ENCODE measurements around the gene NAGK. TPM values are rescaled to one million over a fixed set of nuclear protein-coding genes. Genes with fewer than 3 reads are reported as not detected.
"Not testable (repeated sequence)": the region's sequence is repeated elsewhere in the genome, so short reads cannot be mapped to it uniquely, and the experiment has no call there.

NAGK gene
- total RNA-seq, result 100 to 1,000 TPM in 1 of 3 donors, 10 to 100 TPM in 2; 71.5 to 115 (median 75.1) TPM

DNA sequence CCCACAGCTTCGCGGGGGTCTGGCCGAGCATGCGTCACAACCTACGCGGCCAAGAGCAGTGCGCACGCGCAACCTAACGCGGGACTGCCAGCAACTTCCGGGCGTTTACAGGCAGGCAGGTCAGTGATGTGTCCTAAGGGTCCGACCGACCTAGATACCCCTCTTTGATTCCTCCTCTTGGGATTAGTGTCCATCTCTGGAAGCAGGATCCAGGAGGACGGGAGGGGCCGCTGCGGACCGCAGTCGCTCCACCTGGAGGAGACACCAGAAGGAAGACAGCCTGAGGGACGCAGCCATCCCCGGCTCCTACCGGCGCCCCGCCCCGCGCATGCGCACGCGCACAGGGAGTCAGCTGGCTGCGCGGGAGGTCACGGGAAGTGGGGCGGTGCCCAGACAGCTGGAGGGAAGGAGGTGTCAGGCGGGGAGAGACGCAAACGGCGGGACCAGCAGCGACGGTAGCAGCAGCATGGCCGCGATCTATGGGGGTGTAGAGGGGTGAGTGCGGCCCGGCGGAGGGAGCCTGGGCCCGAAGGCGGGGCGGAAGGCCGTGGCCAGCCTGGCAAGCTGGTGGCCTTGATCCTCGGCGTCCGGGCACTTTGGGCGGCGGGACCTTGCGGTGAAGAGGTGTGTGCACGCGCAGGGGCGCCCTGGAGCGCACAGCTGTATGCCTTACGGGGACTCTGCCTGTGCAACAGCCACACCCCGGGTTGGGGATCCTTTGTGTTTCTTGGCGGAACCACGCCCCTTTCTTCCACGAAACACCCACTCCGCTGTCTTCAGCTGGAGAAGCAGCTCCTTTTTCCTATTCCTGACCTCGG, at the start of gene NAGK:
NAGK (plus strand) TSS at position 431 of the 818 bp plus-strand sequence; CDS start at position 467, 36 bp downstream.
- DNase-seq (ENCODE audit: low spot score in 2 of 2), result peak; percentile 95
- peak within 1 kb of the TSS; percentile 99 for H3K27ac ChIP-seq
- no peaks in the 10 kb centered on the region for H3K27me3 ChIP-seq
- H3K4me1 ChIP-seq, result peaks cover 11 to 30% of the 10 kb centered on the region in 2 donors
- TF ChIP-seq POLR2A (IDR thresholded peaks at IDR 0.05), result peak; percentile 100
- peak in 2 of 3 donors; percentile 14 to 15 for TF ChIP-seq CTCF (IDR thresholded peaks at IDR 0.05)
- TF ChIP-seq POLR2AphosphoS5 (IDR thresholded peaks at IDR 0.05), result peak; percentile 100
- intact Hi-C loops (cut with DNase I; ENCODE audit: low total_unique reads), result no loop called here
- no peaks in the 10 kb centered on the region for H3K9me3 ChIP-seq
- H3K4me3 ChIP-seq, result peak within 1 kb of the TSS; percentile 78 to 91 (median 91)
- no peaks in the 10 kb centered on the region for H3K36me3 ChIP-seq

DNA sequence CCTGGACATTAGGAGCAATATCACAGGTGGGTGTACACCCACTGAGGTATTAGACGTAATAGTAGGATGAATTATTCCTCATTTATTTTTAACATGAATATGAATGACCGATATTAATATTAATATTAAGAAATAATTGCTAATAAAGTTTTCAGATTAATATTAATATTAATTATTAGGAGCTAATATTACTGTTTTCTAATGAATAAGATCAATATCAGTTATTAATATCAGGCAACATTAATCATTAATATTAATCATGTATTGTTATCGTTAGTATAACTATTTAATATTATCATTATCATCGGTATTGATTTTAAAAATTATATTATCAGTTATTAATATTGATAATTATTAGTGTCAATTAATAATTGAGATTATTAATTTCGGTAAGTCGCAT, 48.5 kb upstream of the NAGK start:
- H3K4me3 ChIP-seq; H3K4me1 ChIP-seq; DNase-seq (ENCODE audit: low spot score in 2 of 2); H3K36me3 ChIP-seq; H3K9me3 ChIP-seq; intact Hi-C loops (cut with DNase I; ENCODE audit: low total_unique reads); H3K27ac ChIP-seq; H3K27me3 ChIP-seq: not testable (repeated sequence)

DNA sequence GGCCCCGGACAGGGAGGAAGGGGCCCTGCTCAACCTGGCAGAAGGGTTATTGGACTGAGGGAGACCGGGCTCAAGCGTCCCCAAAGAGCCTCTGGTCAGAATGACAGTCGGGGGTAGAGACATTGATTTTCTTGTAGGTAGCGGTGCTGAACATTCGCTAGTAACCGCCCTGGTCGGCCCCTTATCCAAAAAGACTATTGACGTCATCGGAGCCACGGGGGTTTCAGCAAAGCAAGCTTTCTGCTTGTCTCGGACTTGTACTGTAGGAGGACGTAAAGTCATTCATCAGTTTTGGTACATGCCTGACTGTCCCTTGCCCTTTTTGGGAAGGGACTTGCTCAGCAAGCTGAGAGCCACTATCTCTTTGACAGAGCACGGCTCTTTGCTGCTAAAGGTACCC, 47.1 kb upstream of the NAGK start:
- H3K4me3 ChIP-seq; H3K36me3 ChIP-seq; DNase-seq (ENCODE audit: low spot score in 2 of 2); H3K4me1 ChIP-seq; H3K9me3 ChIP-seq; H3K27me3 ChIP-seq; intact Hi-C loops (cut with DNase I; ENCODE audit: low total_unique reads); H3K27ac ChIP-seq: not testable (repeated sequence)

DNA sequence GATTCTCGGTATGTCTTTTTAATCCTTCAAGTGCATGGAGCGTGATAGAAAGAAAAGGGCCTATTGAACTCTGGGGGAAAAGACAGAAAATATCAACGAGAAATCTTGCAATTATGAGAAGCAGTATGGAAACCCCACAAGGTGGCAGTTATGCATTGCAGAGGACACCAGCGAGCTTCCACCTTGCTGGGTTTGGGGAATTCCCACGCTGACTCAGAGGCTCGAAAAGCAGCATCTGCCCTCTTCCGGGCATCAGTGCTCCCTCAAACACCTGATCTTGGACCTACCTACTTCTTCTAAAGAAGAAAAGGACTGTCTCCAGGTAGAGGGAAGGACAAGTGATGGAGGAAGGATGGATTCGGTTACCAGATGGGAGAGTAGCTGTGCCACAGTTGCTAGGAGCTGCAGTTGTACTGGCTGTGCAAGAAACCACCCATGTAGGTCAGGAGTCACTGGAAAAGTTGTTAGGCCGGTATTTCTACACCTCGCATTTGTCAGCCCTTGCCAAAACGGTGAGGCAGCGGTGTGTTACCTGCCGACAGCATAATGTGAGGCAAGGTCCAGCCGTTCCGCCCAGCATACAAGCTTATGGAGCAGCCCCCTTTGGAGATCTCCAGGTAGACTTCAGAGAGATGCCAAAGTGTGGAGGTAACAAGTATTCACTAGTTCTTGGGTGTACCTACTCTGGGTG, 44.8 kb upstream of the NAGK start:
- H3K4me1 ChIP-seq; H3K9me3 ChIP-seq; H3K36me3 ChIP-seq; intact Hi-C loops (cut with DNase I; ENCODE audit: low total_unique reads); H3K27me3 ChIP-seq; H3K4me3 ChIP-seq: not testable (repeated sequence)
- DNase-seq (ENCODE audit: low spot score in 2 of 2), result peak in 1 of 2 donors; percentile 87
- peak overlapping the region; percentile 19 to 82 for H3K27ac ChIP-seq
- TF ChIP-seq POLR2AphosphoS5 (IDR thresholded peaks at IDR 0.05) (peak in 1 of 3 donors; percentile 59), CTCF (IDR thresholded peaks at IDR 0.05) (peak in 2 of 3 donors; percentile 24 to 47)

- H3K9me3 ChIP-seq; H3K36me3 ChIP-seq; H3K27ac ChIP-seq; DNase-seq (ENCODE audit: low spot score in 2 of 2); H3K4me3 ChIP-seq; H3K27me3 ChIP-seq; H3K4me1 ChIP-seq; intact Hi-C loops (cut with DNase I; ENCODE audit: low total_unique reads): not testable (repeated sequence)
Observed at GRCh38 chr2:71036296-71036695, 32.2 kb upstream of the NAGK start.

- Histone ChIP-seq H3K27ac (no peak overlapping the region), H3K9me3 (no peaks in the 10 kb centered on the region), H3K27me3 (no peaks in the 10 kb centered on the region), H3K4me1 (no peaks in the 10 kb centered on the region), H3K36me3 (no peaks in the 10 kb centered on the region), H3K4me3 (no peak overlapping the region)
- TF ChIP-seq POLR2AphosphoS5 (IDR thresholded peaks at IDR 0.05) (no peak), POLR2A (IDR thresholded peaks at IDR 0.05) (no peak), CTCF (IDR thresholded peaks at IDR 0.05) (no peak)
- intact Hi-C loops (cut with DNase I; ENCODE audit: low total_unique reads), result no loop called here
- DNase-seq (ENCODE audit: low spot score in 2 of 2), result no peak
Observed at GRCh38 chr2:71042287-71042686, 26.2 kb upstream of the NAGK start.

Data from breast epithelium (tissue), 4 donors.